ENCODE measurements around the gene SASH1. TPM values are rescaled to one million over a fixed set of nuclear protein-coding genes. Genes with fewer than 3 reads are reported as not detected.

The SASH1 gene
- total and polyA plus RNA-seq, 9 of the 15 experiments (the other 6 are each of a cell fraction or from before 2014, with no cell fraction given): 0.35 to 3.5 (median 1.6) TPM

DNA sequence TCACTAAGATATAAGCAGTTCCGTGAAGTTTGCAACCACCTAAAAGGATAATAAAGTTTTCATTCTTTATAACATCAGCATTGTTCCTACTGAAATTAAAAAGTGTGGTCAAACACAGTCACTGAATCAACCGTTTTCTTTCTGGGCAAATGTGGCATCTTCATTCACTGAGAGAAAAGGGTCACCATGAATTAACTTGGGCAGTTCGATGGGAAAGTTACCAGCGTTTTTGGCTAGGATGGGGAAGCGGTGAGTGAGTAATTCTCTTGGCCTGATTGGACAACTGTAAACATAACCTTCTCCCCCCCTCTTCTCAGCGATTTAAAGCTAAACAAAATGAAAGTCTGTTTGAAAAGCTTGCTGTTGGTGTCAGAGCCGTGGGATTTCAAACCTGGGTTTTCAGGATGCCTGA lies 181.8 kb downstream of the SASH1 start (continued):
- TF ChIP-seq, protein P1, sequence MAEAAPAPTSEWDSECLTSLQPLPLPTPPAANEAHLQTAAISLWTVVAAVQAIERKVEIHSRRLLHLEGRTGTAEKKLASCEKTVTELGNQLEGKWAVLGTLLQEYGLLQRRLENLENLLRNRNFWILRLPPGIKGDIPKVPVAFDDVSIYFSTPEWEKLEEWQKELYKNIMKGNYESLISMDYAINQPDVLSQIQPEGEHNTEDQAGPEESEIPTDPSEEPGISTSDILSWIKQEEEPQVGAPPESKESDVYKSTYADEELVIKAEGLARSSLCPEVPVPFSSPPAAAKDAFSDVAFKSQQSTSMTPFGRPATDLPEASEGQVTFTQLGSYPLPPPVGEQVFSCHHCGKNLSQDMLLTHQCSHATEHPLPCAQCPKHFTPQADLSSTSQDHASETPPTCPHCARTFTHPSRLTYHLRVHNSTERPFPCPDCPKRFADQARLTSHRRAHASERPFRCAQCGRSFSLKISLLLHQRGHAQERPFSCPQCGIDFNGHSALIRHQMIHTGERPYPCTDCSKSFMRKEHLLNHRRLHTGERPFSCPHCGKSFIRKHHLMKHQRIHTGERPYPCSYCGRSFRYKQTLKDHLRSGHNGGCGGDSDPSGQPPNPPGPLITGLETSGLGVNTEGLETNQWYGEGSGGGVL (CRISPR knock-in tag; IDR thresholded peaks at IDR 0.05): no peak
- TF ChIP-seq SMARCA5 (IDR thresholded peaks at IDR 0.05): no peak
- TF ChIP-seq, protein P2, sequence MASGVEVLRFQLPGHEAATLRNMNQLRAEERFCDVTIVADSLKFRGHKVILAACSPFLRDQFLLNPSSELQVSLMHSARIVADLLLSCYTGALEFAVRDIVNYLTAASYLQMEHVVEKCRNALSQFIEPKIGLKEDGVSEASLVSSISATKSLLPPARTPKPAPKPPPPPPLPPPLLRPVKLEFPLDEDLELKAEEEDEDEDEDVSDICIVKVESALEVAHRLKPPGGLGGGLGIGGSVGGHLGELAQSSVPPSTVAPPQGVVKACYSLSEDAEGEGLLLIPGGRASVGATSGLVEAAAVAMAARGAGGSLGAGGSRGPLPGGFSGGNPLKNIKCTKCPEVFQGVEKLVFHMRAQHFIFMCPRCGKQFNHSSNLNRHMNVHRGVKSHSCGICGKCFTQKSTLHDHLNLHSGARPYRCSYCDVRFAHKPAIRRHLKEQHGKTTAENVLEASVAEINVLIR (CRISPR knock-in tag; IDR thresholded peaks at IDR 0.05): no peak

DNA sequence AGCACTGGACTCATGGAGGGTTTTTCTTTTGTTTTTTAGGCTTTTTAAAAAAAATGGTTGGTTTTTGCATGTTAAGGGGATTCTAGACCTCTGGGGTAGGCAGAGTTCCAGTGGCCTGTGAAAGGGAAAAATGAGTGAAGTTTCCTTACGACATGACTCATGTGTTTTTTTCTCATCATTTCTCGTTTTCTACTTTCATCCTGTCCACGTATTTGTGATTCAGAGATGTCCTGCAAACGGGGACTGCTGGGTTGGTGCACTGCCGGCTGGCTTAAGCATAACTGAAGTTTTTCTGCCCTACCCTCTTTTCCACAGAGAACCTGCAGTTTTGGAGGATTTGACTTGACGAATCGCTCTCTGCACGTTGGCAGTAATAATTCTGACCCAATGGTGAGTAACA lies 182.3 kb downstream of the SASH1 start:
- no peak overlapping the region for H3K9ac ChIP-seq (ENCODE audit: insufficient read depth in 1 of 2, low read depth in 2 of 2, low read length in 2 of 2)
- FAIRE-seq (no peak), DNase-seq (ENCODE audit: extremely low read depth in 1 of 4, low spot score in 3 of 4) (no peak), ATAC-seq (no peak)
- peaks cover 0 to 2% of the 10 kb centered on the region in 2 experiments; a peak in 2 of 5 replicates for H3K4me1 ChIP-seq (replicated peaks in 1 of 2; ENCODE audit: control insufficient read depth in 2 of 2, insufficient read depth in 2 of 2, low read length in 2 of 2)
- H3K4me2 ChIP-seq (ENCODE audit: insufficient read depth, low read length): no peak overlapping the region
- ChIA-PET CTCF (ENCODE audit: low intra/inter-chr PET ratio) (no interaction called here), POLR2A (interaction anchor here (0.7 kb wide), 1 partner anchor 368 kb away, joined by 4 read pairs; no protein-coding TSS in a partner anchor)
- no peak overlapping the region for H3K4me3 ChIP-seq
- H3K27ac ChIP-seq (ENCODE audit: extremely low read depth, low read depth, low read length): no peak overlapping the region
- in situ Hi-C loops (cut with MboI): no loop called here
- peaks cover 0 to 5% of the 10 kb centered on the region in 2 experiments; a peak in 2 of 5 replicates for H3K27me3 ChIP-seq (ENCODE audit: control insufficient read depth in 2 of 2, insufficient read depth in 2 of 2, low read length in 2 of 2)
- H3K9me3 ChIP-seq (replicated peaks; ENCODE audit: control insufficient read depth, insufficient read depth, low read depth, low read length): no peaks in the 10 kb centered on the region
- H3K79me2 ChIP-seq (ENCODE audit: control insufficient read depth, insufficient read depth, low read length): no peaks in the 10 kb centered on the region
- H3K9me1 ChIP-seq (ENCODE audit: control insufficient read depth, insufficient read depth, low read length): no peaks in the 10 kb centered on the region
- H3K36me3 ChIP-seq (ENCODE audit: control insufficient read depth, insufficient read depth, low read length): no peaks in the 10 kb centered on the region
- WGBS (ENCODE audit: insufficient coverage, low coverage, missing lambda C conversion rate): 21% methylated on average over 8 of the region's 8 CpGs
- intact Hi-C loops (cut with micrococcal nuclease): no loop called here
- no peak overlapping the region for H2AFZ ChIP-seq (ENCODE audit: low read depth, low read length)
- no TSS peak for BruUV-seq (replicated peaks)
- TF ChIP-seq, protein P3, sequence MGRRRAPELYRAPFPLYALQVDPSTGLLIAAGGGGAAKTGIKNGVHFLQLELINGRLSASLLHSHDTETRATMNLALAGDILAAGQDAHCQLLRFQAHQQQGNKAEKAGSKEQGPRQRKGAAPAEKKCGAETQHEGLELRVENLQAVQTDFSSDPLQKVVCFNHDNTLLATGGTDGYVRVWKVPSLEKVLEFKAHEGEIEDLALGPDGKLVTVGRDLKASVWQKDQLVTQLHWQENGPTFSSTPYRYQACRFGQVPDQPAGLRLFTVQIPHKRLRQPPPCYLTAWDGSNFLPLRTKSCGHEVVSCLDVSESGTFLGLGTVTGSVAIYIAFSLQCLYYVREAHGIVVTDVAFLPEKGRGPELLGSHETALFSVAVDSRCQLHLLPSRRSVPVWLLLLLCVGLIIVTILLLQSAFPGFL (CRISPR knock-in tag; IDR thresholded peaks at IDR 0.05): no peak
- no peak for TF ChIP-seq NR1H2 (CRISPR knock-in tag; IDR thresholded peaks at IDR 0.05)
- TF ChIP-seq FOSL1 (tag; conservative IDR thresholded peaks at IDR 0.05): peak; percentile 23; the same call in 1 of the 2 replicates
- no peaks in the 10 kb centered on the region for H4K20me1 ChIP-seq (replicated peaks; ENCODE audit: control insufficient read depth, insufficient read depth, low read length)
